ENCODE data around the gene ATP9B.

ATP9B gene

DNA sequence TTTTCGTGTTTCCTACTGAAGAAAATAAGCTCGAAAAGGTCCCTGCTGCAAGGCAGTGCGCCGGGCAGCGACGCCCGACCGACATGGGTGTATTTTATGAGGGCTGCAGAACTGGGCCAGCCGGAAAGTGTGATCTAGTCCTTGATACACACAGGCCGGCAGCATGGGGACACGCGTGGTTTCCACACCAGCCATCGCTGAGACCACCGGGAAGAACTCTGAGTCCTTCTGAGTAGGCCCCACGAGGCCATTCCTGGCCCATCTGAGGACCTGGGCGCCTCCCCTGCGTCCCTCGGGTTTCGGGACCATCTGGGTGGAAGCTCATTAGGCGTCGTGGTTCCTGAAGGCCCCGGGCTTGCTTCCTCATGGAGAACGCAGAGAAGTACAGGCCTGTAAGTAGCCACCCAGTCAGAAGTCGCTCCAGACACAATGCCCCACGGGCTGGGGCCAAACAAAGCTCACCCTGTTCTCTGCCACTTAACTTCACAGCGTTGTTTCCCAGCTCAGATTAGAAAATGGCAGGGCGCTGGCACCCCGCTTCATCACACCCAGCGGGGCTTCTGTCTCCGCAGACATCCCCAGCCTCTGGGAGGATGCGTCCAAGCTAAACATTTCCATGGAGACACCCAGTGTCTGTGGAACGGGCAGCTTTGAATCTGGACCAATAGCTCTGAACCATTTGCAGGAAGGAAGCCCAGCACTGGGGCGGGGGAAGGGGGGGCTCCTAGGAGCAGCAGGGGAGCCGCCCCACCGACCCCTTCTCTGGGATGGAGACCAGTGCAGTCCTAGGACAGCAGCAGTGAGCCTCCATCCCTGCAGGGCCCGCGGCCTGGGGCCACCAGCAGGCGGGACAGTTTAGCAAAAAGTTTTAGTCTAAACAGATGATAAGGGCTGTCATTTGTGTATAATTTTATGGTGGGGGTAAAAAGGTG lies 328.9 kb downstream of the ATP9B start:
- no peak for DNase-seq (ENCODE audit: low spot score)

DNA sequence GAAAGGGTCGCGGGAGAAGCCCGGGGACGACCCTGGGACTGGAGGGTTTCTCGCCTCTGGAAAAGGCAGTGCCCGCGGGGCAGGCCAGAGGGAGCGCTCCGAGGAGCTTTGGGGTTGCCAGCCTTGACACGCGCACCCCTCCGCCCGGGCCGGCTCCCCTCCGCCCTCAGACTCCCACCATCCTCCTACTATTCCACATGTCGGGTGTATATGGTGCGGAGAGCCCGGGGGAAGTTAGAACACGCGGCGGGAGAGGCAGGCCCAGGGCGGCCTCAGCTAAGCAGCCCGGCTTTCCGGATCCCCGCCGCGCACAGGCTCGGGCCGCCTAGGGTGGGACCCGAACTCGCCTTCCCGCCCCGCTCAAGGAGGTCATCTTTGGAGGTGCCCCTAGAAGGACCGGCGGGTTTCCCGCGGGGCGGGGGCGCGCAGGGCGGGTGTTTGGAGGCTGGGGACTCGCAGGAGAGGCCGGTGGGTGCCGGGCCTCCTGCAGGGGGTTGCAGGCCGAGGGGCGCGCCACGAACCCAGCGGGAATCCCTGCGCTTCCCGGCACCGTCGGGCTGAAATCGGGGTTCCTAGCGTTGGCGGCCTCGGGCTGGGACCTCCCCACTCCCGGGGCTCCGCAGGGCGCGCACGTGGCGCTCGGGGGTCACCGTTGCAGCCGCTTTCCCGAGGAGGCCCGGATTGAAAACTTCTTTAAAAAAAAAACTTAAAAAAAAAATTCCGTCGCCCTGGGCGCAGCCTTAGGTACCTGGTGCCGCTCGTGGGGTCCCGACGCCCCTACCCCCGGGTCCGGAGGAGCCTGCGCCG lies 330.3 kb downstream of the ATP9B start:
- DNase-seq (ENCODE audit: low spot score): no peak

DNA sequence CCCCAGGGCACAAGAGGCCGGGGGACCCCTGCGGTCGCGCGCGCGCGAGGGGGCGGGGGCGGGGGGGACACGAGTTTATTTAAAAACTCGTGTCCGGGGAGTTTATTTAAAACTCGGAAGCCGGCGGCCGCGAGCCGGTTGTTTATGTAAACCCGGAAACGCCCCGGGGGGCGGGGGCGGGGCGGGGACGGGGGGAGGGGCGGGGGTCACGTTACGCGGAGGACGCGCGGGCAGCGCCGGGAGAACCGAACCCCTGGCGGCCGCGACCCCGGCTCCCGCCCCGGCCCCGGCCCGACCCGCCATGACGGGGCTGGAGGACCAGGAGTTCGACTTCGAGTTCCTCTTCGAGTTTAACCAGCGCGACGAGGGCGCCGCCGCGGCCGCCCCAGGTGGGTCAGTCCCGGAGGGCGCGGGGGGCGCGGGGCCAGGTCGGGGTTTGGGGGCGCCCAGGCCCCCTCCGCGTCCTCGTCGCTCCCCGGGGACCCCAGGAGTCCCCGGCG lies 330.9 kb downstream of the ATP9B start:
- no peak for DNase-seq (ENCODE audit: low spot score)

DNA sequence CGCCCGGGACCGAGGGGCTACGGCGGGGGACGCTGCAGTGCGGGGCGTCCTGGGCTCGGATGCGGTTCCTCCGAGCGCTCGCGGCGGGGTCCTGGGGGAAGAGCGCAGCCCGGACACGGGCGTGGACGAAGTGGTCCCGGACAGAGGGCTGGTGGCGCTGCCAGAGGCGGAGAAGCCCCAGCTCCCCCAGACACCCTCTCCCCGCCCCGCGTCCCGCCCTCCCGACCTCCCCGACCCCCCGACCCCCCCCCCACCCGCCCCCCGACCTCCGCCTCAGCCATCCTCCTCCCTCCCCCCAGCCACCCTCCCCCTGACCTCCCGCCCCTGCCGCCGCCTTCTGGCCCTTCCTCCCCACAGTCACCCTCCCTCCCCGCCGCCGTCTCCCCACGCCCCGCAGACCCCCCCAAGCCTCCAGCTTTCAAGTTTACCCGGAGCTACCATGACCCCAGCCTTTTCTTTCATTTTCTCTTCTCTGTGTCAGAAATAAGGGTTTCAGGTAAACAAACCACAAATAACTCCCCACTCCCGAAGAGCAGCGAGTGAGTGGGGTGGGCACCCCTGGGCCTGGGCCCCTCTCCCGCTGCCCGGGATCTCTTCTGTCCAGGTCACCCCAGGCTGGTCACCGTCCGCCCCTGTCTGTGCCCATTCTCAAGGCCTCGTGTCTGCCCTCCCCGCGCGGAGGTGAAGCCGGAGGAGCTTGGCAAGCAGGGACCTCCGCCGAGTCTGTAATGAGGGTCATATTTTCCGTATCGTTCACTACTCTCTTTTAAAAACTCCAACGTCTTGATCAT lies 331.6 kb downstream of the ATP9B start:
- no peak for DNase-seq (ENCODE audit: low spot score)

DNA sequence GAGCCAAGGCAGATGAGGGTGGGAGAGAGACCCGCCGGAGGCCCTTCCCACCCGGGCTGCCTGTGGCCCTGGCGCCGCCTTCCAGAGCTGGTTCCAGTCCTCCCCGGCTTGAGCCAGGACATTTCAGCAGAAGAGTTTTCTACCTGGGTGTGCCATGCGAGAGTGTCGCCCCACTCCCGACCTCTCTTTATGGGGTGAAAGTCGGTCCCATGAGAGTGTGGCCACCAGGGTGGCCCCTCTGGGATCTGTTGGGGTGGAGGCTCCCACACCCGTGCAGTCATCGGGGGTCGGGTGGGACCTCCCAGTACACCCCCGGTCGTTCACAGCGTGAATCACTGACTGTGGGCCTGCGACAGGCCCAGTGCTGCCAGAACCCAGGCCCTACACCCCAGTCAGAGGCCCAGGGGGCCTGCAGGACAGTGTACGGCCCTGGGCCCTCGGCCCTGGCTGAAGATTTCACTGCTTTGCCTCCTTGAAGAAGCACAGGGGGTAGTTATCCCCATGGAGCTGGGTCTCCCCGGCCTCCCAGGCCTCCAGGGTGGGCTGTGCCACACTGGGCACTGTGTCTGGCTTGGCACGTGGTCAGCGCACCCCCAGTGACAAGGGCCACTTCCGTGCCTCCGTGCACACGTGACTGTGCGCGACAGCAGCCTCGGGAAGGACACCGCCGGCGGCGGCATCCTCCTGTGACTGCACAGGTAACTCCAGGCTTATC lies 332.5 kb downstream of the ATP9B start:
- DNase-seq (ENCODE audit: low spot score): no peak

DNA sequence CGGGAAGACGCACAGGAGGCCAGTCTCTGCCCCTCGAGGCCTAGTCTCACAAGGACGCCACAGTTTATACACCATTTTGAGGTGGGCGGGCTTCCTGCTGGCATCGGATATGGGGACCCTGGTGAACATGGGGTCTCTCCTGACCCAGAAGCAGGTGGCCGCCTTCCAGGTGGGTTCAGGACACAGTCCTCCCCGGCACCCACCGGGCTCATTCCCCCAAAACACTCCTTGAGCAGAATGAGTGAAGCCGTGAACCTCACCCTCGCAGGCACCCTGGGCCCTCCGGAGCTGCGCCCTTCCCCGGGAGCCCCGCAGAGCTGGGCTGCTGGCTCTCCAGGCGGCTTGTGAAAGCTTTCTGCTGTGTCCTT lies 333.0 kb downstream of the ATP9B start:
- DNase-seq (ENCODE audit: low spot score): no peak

DNA sequence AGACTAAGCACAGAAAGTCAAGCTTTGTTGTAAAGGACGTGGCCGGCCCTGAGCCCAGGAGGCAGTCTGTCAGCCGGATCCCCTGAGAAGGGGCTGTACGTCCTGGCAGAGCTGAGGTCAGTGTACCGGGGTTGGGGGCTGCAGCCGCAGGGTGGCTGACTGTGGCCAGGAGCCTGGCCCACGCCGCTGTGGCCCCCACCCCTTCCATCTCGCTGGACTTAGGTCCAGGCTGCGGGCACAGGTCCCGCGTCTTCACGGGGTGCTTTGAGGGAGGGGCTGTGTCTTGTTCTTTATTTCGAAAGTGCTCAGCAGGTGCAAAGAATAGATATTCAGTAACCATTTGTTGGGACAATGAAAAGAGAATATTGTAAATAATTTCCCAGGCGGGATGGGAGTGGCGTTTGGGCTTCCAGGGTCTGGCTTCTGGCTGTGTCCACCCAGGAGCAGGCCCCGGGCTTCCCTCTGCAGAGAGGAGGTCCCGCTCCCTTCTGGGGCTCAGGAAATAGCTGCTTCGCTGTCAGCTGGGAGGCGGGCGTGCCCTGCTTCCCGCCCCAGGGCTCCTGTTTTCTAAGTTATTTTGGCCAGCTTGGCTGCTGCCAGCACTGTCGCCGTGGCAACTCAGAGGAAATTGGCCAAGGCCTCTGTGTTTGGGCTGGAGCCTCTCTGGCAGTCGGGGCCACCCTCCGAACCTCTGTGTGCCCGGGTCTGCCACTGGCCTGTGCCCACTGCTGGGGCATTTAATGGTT lies 334.0 kb downstream of the ATP9B start:
- no peak for DNase-seq (ENCODE audit: low spot score)

DNA sequence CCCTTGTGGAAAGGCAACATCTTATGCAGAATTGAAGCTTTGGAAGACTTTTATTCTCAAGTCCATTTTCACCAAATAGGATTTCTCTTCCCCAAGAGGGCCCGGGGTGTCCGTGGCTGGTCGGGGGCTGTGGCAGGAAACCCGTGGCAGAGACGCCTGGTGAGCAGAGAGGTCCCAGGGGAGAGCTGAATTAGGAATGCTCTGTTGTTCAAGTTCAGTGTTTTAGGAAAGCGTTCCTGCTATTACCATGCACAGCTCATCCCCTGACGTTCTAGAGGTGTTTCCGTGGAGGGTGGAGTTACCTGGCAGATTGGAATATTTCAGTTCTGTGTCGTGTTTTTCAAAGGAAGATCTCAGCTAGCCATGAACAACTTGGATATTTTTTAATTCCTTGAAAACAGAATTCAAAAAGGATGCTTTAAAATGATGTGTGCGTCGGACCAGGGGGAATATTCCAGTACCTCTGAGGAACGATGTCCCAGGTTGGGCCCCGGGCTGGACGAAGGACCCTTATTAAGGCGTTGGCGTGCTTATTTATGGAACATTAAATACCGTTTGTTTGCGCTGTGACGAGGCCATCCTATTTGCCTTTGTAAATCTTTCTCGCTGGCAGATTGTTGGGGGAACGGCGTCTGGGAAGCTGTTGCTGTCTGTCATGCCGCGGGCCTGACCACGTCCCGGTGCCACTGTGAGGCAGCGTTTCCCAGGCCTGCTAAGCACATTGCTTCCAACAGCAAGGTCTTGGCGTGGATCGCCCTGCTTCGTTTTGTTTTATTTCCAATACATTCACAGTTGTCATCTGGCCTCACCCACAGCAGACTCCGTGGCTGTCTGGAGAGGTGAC lies 334.8 kb downstream of the ATP9B start:
- no peak for DNase-seq (ENCODE audit: low spot score)

DNA sequence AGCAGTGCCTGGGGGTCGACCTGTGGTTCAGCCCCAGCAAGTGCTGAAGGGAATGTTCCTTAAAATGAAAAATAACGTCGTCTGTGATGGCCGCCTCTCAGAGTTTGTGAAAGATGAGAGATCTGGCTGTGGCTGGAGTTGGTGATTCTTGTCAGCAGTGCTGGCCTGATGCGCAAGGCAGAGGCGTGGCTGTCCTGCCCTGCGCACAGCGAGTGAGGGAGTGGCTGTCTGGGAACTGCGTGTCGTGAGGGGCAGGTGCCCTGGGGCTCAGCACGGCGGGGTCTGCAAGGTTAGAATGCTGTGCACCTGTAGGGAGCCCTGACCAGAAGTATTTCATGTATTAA lies 335.3 kb downstream of the ATP9B start:
- DNase-seq (ENCODE audit: low spot score): no peak

DNA sequence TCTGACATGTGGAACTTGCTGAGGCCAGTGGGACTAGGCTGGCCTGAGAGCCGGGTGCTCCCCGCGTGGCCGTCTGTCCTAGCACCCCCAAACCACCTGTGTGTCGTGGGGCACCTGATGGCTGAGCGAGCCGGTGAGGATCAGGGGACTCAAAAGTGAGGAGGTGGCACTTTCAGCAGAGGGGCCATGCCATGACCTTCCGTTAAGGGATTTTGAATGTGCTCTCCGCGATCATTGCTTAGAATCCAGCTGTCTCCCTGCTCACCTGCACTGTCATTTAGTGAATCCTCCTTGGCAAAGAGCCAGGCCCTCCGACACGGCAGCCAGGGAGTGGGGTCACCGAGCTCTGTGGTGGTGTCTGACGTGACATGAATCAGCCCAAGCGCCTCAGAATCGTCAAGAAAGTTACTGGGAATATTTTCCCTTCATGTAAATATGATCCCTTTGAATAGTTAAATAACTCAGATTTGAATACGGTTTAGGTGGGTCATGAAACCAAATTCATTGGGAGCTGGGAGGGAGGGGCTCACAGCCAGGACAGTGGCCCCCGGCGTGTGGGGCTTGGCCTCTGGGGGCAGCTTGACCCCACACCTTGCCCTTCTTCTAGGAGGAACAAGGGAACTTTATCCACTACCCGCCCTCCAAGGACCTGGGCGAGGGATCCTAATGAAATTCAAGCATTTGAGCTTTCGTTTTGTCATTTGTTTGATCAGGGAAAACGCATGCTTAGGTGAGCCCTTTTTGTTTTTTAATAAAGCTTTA lies 336.0 kb downstream of the ATP9B start:
- no peak for DNase-seq (ENCODE audit: low spot score)

DNA sequence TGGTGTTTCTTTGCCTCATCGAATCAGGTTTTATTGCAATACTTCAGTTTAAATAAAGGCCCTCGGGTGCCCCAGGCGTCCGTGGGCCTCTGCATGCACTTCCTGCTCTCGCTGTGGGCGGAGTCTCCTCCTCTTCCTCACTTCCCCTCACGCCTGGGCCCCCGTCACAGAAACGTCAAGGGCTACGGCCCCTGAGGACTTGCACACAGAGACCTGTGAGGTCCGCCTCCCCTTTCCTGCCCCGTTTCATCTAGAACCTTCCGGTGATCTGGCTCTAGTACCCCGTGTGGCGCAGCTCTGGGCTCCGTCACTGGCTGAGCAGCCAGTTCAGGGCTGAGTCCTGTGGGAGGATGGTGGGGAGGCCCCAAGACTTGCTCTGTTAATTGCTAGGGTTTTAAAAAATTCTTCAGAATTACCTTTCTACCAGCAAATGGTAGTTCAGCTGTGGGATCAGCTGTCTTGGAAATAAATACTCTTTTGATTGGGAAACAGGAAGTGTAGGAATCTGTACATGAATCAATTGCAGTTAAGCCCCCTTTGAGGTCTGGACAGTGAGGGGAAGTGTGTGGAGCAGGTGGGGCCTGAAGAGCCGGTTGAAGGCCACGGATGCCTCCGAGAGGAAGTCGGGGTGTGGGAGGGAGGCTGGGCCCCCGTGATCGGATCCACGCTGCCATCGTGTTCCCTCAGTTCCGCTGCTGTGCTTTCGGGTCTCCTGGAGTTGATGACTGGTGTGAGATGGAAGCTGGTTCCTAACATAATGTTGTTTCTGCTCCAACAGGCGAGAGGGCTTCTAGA lies 336.8 kb downstream of the ATP9B start:
- no peak for DNase-seq (ENCODE audit: low spot score)

DNA sequence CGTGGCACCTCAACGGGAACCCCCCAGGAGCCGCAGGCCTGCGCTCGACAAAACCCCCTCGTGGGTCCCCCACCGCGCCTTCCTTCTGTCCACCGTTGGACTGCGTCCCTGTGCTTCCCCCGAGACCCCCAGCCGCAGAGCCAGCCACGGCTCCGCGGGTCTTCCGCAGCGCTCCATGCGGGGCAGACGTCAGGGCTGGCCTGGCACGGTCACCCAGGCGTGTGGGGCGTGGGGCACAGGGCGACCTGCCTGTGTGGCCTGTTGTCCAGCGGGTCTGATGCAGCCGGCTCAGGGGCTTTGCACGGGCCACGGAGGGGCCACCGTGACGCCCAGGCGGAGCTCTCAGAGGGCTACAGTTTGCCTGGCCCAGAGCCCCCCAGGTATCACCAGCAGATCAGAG lies 337.5 kb downstream of the ATP9B start:
- DNase-seq (ENCODE audit: low spot score): no peak

DNA sequence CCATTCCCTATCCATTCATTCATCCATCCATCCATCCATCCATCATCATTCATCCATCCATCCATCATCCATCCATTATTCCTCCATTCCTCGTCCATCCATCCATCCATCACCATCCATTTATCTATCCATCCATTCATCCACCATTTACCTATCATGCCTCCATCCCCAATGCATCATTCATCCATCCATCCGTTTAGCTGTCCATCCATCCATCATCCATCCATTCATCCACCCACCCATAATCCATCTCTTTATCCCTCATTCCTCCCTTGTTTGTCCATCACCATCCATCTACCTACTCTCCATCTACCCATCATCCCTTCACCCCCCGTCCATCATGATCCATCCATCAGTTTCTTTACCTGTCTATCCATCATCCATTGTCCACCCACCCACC lies 340.1 kb downstream of the ATP9B start:
- DNase-seq (ENCODE audit: low spot score): no peak

DNA sequence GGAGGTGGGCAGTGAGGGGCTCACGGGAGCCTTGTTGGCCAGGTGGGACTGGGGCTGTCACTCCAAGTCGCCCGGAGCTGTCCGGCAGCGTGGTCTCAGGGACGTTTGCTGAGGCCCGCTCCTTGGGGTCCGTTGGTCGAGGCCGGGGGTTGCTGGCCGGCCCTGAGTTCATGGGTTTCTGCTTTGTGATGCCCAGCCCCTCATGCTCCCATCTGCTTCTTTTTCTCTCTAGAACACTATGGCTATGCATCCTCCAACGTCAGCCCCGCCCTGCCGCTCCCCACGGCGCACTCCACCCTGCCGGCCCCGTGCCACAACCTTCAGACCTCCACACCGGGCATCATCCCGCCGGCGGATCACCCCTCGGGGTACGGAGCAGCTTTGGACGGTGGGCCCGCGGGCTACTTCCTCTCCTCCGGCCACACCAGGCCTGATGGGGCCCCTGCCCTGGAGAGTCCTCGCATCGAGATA lies 341.0 kb downstream of the ATP9B start:
- no peak for DNase-seq (ENCODE audit: low spot score)

DNA sequence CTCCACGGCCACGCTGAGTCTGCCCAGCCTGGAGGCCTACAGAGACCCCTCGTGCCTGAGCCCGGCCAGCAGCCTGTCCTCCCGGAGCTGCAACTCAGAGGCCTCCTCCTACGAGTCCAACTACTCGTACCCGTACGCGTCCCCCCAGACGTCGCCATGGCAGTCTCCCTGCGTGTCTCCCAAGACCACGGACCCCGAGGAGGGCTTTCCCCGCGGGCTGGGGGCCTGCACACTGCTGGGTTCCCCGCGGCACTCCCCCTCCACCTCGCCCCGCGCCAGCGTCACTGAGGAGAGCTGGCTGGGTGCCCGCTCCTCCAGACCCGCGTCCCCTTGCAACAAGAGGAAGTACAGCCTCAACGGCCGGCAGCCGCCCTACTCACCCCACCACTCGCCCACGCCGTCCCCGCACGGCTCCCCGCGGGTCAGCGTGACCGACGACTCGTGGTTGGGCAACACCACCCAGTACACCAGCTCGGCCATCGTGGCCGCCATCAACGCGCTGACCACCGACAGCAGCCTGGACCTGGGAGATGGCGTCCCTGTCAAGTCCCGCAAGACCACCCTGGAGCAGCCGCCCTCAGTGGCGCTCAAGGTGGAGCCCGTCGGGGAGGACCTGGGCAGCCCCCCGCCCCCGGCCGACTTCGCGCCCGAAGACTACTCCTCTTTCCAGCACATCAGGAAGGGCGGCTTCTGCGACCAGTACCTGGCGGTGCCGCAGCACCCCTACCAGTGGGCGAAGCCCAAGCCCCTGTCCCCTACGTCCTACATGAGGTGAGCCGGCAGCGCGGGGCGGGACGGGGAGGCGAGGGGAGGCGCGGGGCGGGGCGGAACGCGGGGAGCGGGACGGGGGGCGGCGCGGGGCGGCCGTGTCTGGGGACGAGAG lies 341.8 kb downstream of the ATP9B start:
- DNase-seq (ENCODE audit: low spot score): no peak

DNA sequence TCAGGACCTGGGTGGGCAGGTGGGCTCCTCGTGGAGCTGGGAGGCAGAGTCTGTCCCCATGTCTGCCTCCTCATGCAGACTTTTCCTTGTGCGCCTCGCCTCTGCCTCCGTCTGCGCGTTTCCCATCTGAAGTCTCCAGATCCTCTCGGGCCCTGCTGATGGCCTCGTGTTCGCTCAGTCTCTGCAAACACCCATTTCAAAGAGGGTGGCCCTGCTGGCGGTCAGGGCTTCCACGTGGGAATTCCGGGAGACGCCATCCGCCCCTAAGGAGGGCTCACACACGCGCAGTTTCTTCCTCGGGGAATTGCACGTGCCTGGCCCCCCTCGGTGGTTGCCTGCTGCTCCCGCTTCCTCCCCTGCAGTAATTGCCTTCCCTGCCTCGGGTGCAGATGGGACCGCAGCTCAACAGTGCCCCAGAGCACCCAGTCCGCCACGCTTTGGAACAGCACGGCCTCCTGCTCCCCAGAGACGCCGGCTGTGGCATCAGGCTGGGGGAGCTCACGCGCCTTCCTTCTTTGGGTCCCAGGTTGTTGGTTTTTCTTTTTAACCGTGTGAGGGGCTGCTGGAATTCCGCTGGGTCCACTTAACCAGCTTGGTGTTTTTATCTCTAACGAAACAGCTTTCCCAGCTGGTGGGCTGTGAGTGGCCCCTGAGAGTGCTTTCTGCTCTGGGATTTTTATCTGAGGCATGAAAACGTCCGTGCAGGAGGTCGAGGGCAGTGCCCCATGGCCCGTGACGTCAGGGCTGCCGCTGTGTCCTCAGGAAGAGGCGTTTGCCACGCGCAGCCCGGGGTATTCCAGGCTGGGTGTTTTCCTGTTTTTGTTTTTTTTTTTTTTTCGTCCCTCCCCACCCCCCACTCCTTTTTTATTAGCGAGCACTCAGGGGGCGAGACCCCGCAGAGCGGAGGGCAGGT lies 342.7 kb downstream of the ATP9B start:
- DNase-seq (ENCODE audit: low spot score): no peak

Data from cerebellar cortex (tissue), 1 donor.